SK-N-SH treated with all-trans-retinoic acid at 6 μM for 48 hours (cell line): ENCODE data around the gene NUDT15.

Experiments used
- ATAC-seq: fragments of 200-7000 bp; cut with Tn5 transposase; 3 replicates; pipeline ENCODE4 v1.9.1; 2020; ENCODE audit warnings: mild to moderate bottlenecking, moderate library complexity
- ARNTL ChIP-seq: fragments of 450-650 bp; formaldehyde crosslinking; IDR thresholded peaks from 2 replicates; pipeline ENCODE4 v1.5.0; 2020; ENCODE audit warnings: low read depth, mild to moderate bottlenecking, moderate library complexity, borderline replicate concordance
- BACH2 ChIP-seq: fragments of 250-450 bp; sonication (Bioruptor Pico); IDR thresholded peaks from 2 replicates; pipeline ENCODE4 v1.9.0; 2021; ENCODE audit warnings: mild to moderate bottlenecking, borderline replicate concordance
- CREB5 ChIP-seq: fragments of 250-450 bp; sonication (Bioruptor Pico); IDR thresholded peaks from 2 replicates; pipeline ENCODE4 v1.5.1; 2020; ENCODE audit warnings: low read depth, mild to moderate bottlenecking, moderate library complexity
- CSDC2 ChIP-seq: fragments of 250-450 bp; sonication (Bioruptor Pico); IDR thresholded peaks from 2 replicates; pipeline ENCODE4 v1.5.0; 2020; ENCODE audit warnings: mild to moderate bottlenecking, moderate library complexity
- CSRNP3 ChIP-seq: fragments of 250-450 bp; sonication (Bioruptor Pico); IDR thresholded peaks from 2 replicates; pipeline ENCODE4 v1.5.1; 2021; ENCODE audit warnings: mild to moderate bottlenecking, moderate library complexity
- ESRRG ChIP-seq: fragments of 250-450 bp; sonication (Bioruptor Pico); IDR thresholded peaks from 2 replicates; pipeline ENCODE4 v1.6.1; 2021; ENCODE audit warnings: mild to moderate bottlenecking
- GLIS3 ChIP-seq: fragments of 250-450 bp; sonication (Bioruptor Pico); IDR thresholded peaks from 2 replicates; pipeline ENCODE4 v1.5.0; 2020; ENCODE audit warnings: mild to moderate bottlenecking, moderate library complexity
- ISL1 ChIP-seq: fragments of 250-450 bp; sonication (Bioruptor Pico); IDR thresholded peaks from 2 replicates; pipeline ENCODE4 v2.1.2; 2022; ENCODE audit warnings: mild to moderate bottlenecking, moderate library complexity
- OSR1 ChIP-seq: fragments of 250-450 bp; sonication (Bioruptor Pico); IDR thresholded peaks from 2 replicates; pipeline ENCODE4 v1.8.0; 2022; ENCODE audit warnings: moderate library complexity, mild to moderate bottlenecking, inconsistent platforms
- POU6F1 ChIP-seq: fragments of 250-450 bp; sonication (Bioruptor Pico); IDR thresholded peaks from 2 replicates; pipeline ENCODE4 v1.8.0; 2021; ENCODE audit warnings: low read depth, mild to moderate bottlenecking, moderate library complexity, borderline replicate concordance
- PPARA ChIP-seq: fragments of 250-450 bp; sonication (Bioruptor Pico); IDR thresholded peaks from 2 replicates; pipeline ENCODE4 v1.5.0; 2020; ENCODE audit warnings: mild to moderate bottlenecking, borderline replicate concordance
- RARB ChIP-seq: fragments of 250-450 bp; sonication (Bioruptor Pico); IDR thresholded peaks from 2 replicates; pipeline ENCODE4 v1.8.0; 2021; ENCODE audit warnings: mild to moderate bottlenecking, moderate library complexity
- SNAI2 ChIP-seq: fragments of 250-450 bp; sonication (Bioruptor Pico); IDR thresholded peaks from 2 replicates; pipeline ENCODE4 v1.5.0; 2020; ENCODE audit warnings: mild to moderate bottlenecking, moderate library complexity
- TCF4 ChIP-seq: fragments of 250-450 bp; sonication (Bioruptor Pico); IDR thresholded peaks from 2 replicates; pipeline ENCODE4 v1.8.0; 2021; ENCODE audit warnings: mild to moderate bottlenecking, moderate library complexity, borderline replicate concordance
- TSHZ2 ChIP-seq: fragments of 250-450 bp; sonication (Bioruptor Pico); IDR thresholded peaks from 2 replicates; pipeline ENCODE4 v1.5.0; 2020; ENCODE audit warnings: mild to moderate bottlenecking, moderate library complexity
- ZC3H10 ChIP-seq: fragments of 250-450 bp; sonication (Bioruptor Pico); IDR thresholded peaks from 2 replicates; pipeline ENCODE4 v1.5.1; 2021; ENCODE audit warnings: mild to moderate bottlenecking, moderate library complexity
- ZFP3 ChIP-seq: fragments of 250-450 bp; sonication (Bioruptor Pico); IDR thresholded peaks from 2 replicates; pipeline ENCODE4 v1.5.0; 2020; ENCODE audit warnings: mild to moderate bottlenecking, moderate library complexity
- ZFP30 ChIP-seq: fragments of 450-650 bp; formaldehyde crosslinking; IDR thresholded peaks from 2 replicates; pipeline ENCODE4 v1.5.0; 2022; ENCODE audit warnings: mild to moderate bottlenecking, moderate library complexity
- ZNF565 ChIP-seq: fragments of 450-650 bp; formaldehyde crosslinking; conservative IDR thresholded peaks from 2 replicates; pipeline ENCODE4 v1.5.0; 2020; ENCODE audit warnings: low read depth, mild to moderate bottlenecking, moderate library complexity
- ZNF70 ChIP-seq: fragments of 450-650 bp; formaldehyde crosslinking; IDR thresholded peaks from 2 replicates; pipeline ENCODE4 v1.5.0; 2020; ENCODE audit warnings: mild to moderate bottlenecking, moderate library complexity
- ZNF8 ChIP-seq: fragments of 450-650 bp; formaldehyde crosslinking; IDR thresholded peaks from 2 replicates; pipeline ENCODE4 v1.5.0; 2020; ENCODE audit warnings: mild to moderate bottlenecking, moderate library complexity

Gene NUDT15

GRCh38 chr13:47990920-47991466, 46.5 kb upstream of the NUDT15 start:
- ATAC-seq: no peak
- TF ChIP-seq ISL1 (CRISPR knock-in tag): no peak
- TF ChIP-seq OSR1 (CRISPR knock-in tag): no peak
- TF ChIP-seq TCF4: no peak
- TF ChIP-seq TSHZ2: no peak
- TF ChIP-seq RARB (CRISPR knock-in tag): no peak
- TF ChIP-seq CSRNP3 (CRISPR knock-in tag): no peak
- no peak for TF ChIP-seq ZFP30
- no peak for TF ChIP-seq ZNF565 (CRISPR knock-in tag)
- no peak for TF ChIP-seq BACH2 (CRISPR knock-in tag)
- TF ChIP-seq ZC3H10 (CRISPR knock-in tag): no peak
- TF ChIP-seq ZNF8 (CRISPR knock-in tag): no peak

GRCh38 chr13:47991859-47992258, 45.7 kb upstream of the NUDT15 start:
- ATAC-seq: no peak
- TF ChIP-seq ARNTL (CRISPR knock-in tag) (no peak), ZNF8 (CRISPR knock-in tag) (no peak), GLIS3 (no peak), BACH2 (CRISPR knock-in tag) (no peak), SNAI2 (no peak), ZC3H10 (CRISPR knock-in tag) (no peak), PPARA (CRISPR knock-in tag) (no peak), CREB5 (no peak), ISL1 (CRISPR knock-in tag) (no peak), ESRRG (CRISPR knock-in tag) (no peak), CSDC2 (CRISPR knock-in tag) (no peak)

- TF ChIP-seq ESRRG (CRISPR knock-in tag): no peak
- TF ChIP-seq CREB5: no peak
- TF ChIP-seq ZNF70 (CRISPR knock-in tag): no peak
- TF ChIP-seq ZFP3 (CRISPR knock-in tag): no peak
- no peak for TF ChIP-seq TCF4
- no peak for TF ChIP-seq POU6F1 (CRISPR knock-in tag)
- TF ChIP-seq CSDC2 (CRISPR knock-in tag): no peak
- TF ChIP-seq SNAI2: no peak
- TF ChIP-seq ZNF8 (CRISPR knock-in tag): no peak
- no peak for TF ChIP-seq CSRNP3 (CRISPR knock-in tag)
- TF ChIP-seq RARB (CRISPR knock-in tag): no peak
- no peak for TF ChIP-seq ZNF565 (CRISPR knock-in tag)
- TF ChIP-seq ZC3H10 (CRISPR knock-in tag): no peak
- no peak for TF ChIP-seq BACH2 (CRISPR knock-in tag)
- TF ChIP-seq, all 23 proteins: peak for 0
Observed at GRCh38 chr13:47997384-47997783, 40.1 kb upstream of the NUDT15 start.

More at GRCh38 chr13:47997384-47997783, 40.1 kb upstream of the NUDT15 start:
- ATAC-seq: no peak
